SU-DHL-6 (cell line): ENCODE results near the gene YKT6.

Source experiments
- EZH2phosphoT487 ChIP-seq: fragments of 200-600 bp; sonication (generic), shearing (Covaris generic); conservative IDR thresholded peaks from 2 replicates; pipeline ENCODE4 v1.6.1; 2018; ENCODE audit warnings: mild to moderate bottlenecking, antibody characterized with exemption, low read length, moderate library complexity, mixed read lengths
- TF ChIP-seq, protein P1 (sequence below): fragments of 200-600 bp; sonication (generic); IDR thresholded peaks from one replicate; pipeline ENCODE4 v1.5.1; 2017; ENCODE audit warnings: antibody characterized with exemption, mild to moderate bottlenecking, low read length, moderate library complexity; ENCODE audit not compliant: insufficient read depth, poor library complexity, severe bottlenecking

DNA sequence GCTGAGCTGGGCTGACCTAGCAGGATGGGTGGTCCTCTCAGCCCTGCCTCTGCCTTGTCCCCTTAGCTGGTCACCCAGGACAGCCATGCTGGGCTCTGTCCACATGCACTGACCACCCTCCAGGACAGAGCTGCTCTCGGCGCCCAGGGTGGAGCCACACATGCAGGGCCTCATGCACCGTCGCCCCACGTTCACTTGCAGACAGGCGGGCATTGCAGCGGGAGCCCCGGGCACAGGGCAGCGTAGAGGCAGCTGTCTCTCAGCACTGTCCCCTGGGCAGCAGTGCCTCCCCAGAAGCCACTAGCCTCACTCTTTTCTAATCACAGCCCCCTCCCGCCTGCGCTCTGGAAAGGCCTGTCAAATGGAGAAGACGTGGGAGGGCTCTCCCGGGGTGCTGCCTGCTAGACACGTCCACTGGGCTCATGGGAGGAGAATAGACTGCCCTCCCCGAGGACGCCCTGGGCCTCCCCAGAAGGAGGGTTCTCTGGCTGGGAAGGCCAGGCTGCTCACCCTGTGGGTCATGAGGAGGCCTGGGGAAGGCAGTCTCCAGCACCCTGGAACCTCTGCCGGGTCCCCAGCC is 37.4 kb downstream of the YKT6 start:
- TF ChIP-seq, protein P1, sequence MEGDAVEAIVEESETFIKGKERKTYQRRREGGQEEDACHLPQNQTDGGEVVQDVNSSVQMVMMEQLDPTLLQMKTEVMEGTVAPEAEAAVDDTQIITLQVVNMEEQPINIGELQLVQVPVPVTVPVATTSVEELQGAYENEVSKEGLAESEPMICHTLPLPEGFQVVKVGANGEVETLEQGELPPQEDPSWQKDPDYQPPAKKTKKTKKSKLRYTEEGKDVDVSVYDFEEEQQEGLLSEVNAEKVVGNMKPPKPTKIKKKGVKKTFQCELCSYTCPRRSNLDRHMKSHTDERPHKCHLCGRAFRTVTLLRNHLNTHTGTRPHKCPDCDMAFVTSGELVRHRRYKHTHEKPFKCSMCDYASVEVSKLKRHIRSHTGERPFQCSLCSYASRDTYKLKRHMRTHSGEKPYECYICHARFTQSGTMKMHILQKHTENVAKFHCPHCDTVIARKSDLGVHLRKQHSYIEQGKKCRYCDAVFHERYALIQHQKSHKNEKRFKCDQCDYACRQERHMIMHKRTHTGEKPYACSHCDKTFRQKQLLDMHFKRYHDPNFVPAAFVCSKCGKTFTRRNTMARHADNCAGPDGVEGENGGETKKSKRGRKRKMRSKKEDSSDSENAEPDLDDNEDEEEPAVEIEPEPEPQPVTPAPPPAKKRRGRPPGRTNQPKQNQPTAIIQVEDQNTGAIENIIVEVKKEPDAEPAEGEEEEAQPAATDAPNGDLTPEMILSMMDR = no peak
- TF ChIP-seq EZH2phosphoT487 = no peak
